Activated B cell treated with CpG ODN at 0.5 μM for 24 hours (primary cell): ENCODE measurements around the gene SPNS3. TPM values are rescaled to one million over a fixed set of nuclear protein-coding genes. Genes with fewer than 3 reads are reported as not detected.
A peak's percentile ranks its signal among the peaks of the same experiment; 100 is the strongest.

Experiments
- ATAC-seq: fragments of 200-7000 bp; cut with Tn5 transposase; one replicate; pipeline ENCODE4 v1.10.0; 2021; ENCODE audit warnings: low read depth, mild to moderate bottlenecking, moderate library complexity
- CTCF ChIA-PET: fragments of 350-600 bp; sonication (Branson Sonifier 250); formaldehyde crosslinking; loops from one replicate; lab custom pipeline; 2021; ENCODE audit warnings: antibody characterized with exemption; lab: Charles Lee
- POLR2A ChIA-PET: fragments of 350-600 bp; sonication (Branson Sonifier 250); formaldehyde crosslinking; loops from one replicate; lab custom pipeline; 2021; ENCODE audit warnings: antibody characterized with exemption; lab: Charles Lee
- DNase-seq: peaks from one replicate; pipeline ENCODE4 v3.0.0; 2022
- H3K27ac Mint-ChIP-seq: one replicate; pipeline ENCODE4 v1.8.0; 2020; ENCODE audit warnings: mixed read lengths
- H3K27me3 Mint-ChIP-seq: one replicate; pipeline ENCODE4 v1.8.0; 2021; ENCODE audit warnings: mixed read lengths
- H3K36me3 Mint-ChIP-seq: one replicate; pipeline ENCODE4 v1.8.0; 2021; ENCODE audit warnings: low read depth, mixed read lengths
- H3K4me1 Mint-ChIP-seq: one replicate; pipeline ENCODE4 v1.8.0; 2021; ENCODE audit warnings: mixed read lengths
- H3K4me3 Mint-ChIP-seq: one replicate; pipeline ENCODE4 v1.8.0; 2020; ENCODE audit warnings: mild to moderate bottlenecking, mixed read lengths
- H3K9me3 Mint-ChIP-seq: one replicate; pipeline ENCODE4 v1.8.0; 2020; ENCODE audit warnings: mixed read lengths
- intact Hi-C: fragments of 100-400 bp; cut with micrococcal nuclease; formaldehyde crosslinking; loops from one replicate; pipeline ENCODE4 v1.15.1; 2024
- total RNA-seq: library from RNA; stranded (reverse); gene quantifications from 2 replicates; pipeline ENCODE4 v1.2.3, GENCODE V29; 2022
- TF ChIP-seq, protein P1 (sequence below): fragments of 200-600 bp; IDR thresholded peaks from one replicate; pipeline ENCODE4 v1.8.0; 2022; ENCODE audit warnings: antibody characterized with exemption, mild to moderate bottlenecking

The SPNS3 gene
- total RNA-seq, 1 donor from 2014 or later: 2.5 TPM

DNA sequence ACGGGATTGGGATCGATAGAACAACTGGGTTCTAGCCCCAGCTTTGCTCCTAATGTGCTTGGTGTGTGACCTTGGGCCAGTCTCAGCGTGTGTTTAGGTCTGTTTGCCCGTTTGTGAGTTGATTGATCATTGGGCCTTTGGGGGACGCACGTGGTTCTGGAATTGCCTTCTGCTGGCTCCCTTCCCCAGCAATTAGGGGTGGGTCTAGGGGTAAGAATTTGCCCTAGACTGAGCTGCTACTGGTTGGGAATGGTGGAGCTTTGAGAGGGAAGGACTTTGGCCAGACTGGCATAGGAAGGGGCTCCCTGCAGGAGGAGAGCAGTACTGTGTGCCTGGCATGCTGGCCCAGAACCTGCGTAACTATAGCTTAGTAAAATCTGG lies 66.4 kb downstream of the SPNS3 start:
- POLR2A ChIA-PET: interaction anchor here (0.7 to 1.5 kb wide), 3 partner anchors 34 to 1907 kb away, joined by 3 to 5 read pairs (median 4); partner anchors contain the start of gene MYBBP1A
- H3K27me3 Mint-ChIP-seq: peaks cover 42% of the 10 kb centered on the region
- H3K4me3 Mint-ChIP-seq: peak overlapping the region; percentile 78
- CTCF ChIA-PET: no interaction called here
- H3K4me1 Mint-ChIP-seq: peaks cover 32% of the 10 kb centered on the region
- H3K27ac Mint-ChIP-seq: no peak overlapping the region
- DNase-seq (no peak), ATAC-seq (no peak)
- H3K9me3 Mint-ChIP-seq: no peaks in the 10 kb centered on the region
- TF ChIP-seq, protein P1, sequence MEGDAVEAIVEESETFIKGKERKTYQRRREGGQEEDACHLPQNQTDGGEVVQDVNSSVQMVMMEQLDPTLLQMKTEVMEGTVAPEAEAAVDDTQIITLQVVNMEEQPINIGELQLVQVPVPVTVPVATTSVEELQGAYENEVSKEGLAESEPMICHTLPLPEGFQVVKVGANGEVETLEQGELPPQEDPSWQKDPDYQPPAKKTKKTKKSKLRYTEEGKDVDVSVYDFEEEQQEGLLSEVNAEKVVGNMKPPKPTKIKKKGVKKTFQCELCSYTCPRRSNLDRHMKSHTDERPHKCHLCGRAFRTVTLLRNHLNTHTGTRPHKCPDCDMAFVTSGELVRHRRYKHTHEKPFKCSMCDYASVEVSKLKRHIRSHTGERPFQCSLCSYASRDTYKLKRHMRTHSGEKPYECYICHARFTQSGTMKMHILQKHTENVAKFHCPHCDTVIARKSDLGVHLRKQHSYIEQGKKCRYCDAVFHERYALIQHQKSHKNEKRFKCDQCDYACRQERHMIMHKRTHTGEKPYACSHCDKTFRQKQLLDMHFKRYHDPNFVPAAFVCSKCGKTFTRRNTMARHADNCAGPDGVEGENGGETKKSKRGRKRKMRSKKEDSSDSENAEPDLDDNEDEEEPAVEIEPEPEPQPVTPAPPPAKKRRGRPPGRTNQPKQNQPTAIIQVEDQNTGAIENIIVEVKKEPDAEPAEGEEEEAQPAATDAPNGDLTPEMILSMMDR: no peak
- no peaks in the 10 kb centered on the region for H3K36me3 Mint-ChIP-seq
- intact Hi-C loops: no loop called here

DNA sequence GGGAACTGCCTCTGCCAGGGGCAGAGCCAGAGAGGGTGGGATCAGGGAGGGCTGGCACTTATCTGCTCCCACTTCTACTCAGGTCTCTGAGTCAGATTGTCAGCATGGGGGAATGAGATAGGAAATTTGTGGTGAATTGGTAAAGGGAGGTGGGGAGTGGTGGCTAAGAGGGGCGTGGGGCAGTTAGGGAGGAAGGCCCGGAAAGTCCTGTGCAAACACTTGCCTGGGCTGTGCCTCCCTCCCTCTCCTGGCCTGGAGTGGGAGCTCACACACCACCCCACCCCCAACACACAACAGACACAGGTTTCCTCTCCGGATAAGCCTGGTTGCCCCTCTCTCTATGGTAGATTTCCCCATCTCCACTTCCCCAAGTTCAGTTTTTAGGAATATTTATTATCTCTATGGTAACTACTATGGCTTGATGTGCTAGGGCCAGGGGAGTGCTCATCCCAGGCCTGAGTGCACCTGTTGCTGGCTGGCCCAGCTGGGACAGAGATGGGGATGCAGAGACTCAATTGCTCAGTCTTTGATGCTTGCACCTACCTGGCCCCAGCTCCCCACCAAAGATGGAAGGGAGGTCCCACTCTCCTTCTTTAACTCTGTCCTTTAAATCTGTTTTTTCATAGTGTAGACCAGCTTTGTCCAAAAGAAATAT lies 67.7 kb downstream of the SPNS3 start:
- DNase-seq: no peak
- POLR2A ChIA-PET: no interaction called here
- H3K36me3 Mint-ChIP-seq: no peaks in the 10 kb centered on the region

GRCh38 chr17:4502466-4503154 lies 68.9 kb downstream of the SPNS3 start:
- no peak for ATAC-seq
- Mint-ChIP-seq H3K27me3 (peaks cover 49% of the 10 kb centered on the region), H3K27ac (no peak overlapping the region), H3K4me3 (no peak overlapping the region), H3K4me1 (peaks cover 22% of the 10 kb centered on the region), H3K36me3 (no peaks in the 10 kb centered on the region), H3K9me3 (no peaks in the 10 kb centered on the region)
- no peak for DNase-seq
- CTCF ChIA-PET: no interaction called here
- TF ChIP-seq, protein P1: no peak
- POLR2A ChIA-PET: interaction anchor here (0.6 kb wide), 1 partner anchor 358 kb away, joined by 4 read pairs; no protein-coding TSS in a partner anchor
- intact Hi-C loops: no loop called here

More for the DNA sequence above, 67.7 kb downstream of the SPNS3 start:
- H3K9me3 Mint-ChIP-seq: no peaks in the 10 kb centered on the region
- no peak overlapping the region for H3K27ac Mint-ChIP-seq
- no peak for ATAC-seq
- CTCF ChIA-PET: no interaction called here
- H3K4me1 Mint-ChIP-seq: peaks cover 32% of the 10 kb centered on the region
- no peak overlapping the region for H3K4me3 Mint-ChIP-seq
- TF ChIP-seq, protein P1: no peak
- H3K27me3 Mint-ChIP-seq: peaks cover 47% of the 10 kb centered on the region
- intact Hi-C loops: no loop called here

DNA sequence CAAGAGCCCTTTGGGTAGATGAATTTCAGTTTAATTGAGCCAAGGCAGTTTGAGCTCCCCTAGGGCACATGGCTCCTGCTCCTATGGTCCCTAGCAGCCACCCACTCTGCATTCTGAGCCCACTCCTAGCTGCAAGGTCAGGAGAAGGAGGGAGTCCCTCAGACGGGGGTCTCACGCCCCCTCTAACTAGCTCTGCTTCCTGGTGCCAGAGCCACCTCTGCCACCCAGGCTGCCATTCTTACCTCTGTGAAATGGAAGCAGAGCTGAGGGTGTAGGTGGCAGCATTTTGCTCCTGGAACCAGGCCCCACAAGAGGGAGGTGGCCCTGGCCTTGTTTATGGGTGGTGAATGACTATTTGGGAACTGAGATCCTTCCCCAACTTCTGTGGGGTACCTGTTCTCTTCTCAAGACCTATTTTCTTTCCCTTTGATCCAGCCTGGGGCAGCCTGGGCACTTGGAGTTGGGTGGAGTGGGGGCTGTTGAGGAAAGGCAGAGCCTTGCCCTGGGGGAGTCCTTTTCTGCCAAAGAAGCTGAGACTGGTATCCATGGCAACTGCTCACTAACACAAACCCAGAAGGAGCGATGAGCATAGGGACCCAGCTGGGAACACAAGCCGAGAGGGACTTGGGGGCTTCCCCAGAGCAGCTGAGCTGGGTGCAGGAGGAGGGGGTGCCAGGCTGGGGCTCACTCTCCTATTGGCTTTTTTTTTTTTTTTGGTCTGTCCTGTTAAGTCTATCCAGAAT lies 69.7 kb downstream of the SPNS3 start:
- TF ChIP-seq, protein P1: no peak
- CTCF ChIA-PET: interaction anchor here (0.6 kb wide), 1 partner anchor 63 kb away, joined by 3 read pairs; no protein-coding TSS in a partner anchor
- ATAC-seq: no peak
- no peak overlapping the region for H3K4me3 Mint-ChIP-seq
- H3K27ac Mint-ChIP-seq: no peak overlapping the region
- peaks cover 53% of the 10 kb centered on the region for H3K27me3 Mint-ChIP-seq
- H3K4me1 Mint-ChIP-seq: peaks cover 16% of the 10 kb centered on the region
- no peak for DNase-seq
- no peaks in the 10 kb centered on the region for H3K36me3 Mint-ChIP-seq
- POLR2A ChIA-PET: no interaction called here
- intact Hi-C loops: no loop called here
- H3K9me3 Mint-ChIP-seq: no peaks in the 10 kb centered on the region

GRCh38 chr17:4504188-4504587 lies 70.4 kb downstream of the SPNS3 start:
- Mint-ChIP-seq H3K9me3 (no peaks in the 10 kb centered on the region), H3K36me3 (no peaks in the 10 kb centered on the region), H3K4me1 (peaks cover 16% of the 10 kb centered on the region), H3K4me3 (no peak overlapping the region), H3K27me3 (peaks cover 61% of the 10 kb centered on the region), H3K27ac (no peak overlapping the region)
- intact Hi-C loops: no loop called here
- ChIA-PET CTCF (no interaction called here), POLR2A (no interaction called here)
- ATAC-seq (no peak), DNase-seq (no peak)
- TF ChIP-seq, protein P1: no peak
